Right lobe of liver (tissue), 4 donors: ENCODE measurements around the gene POLG2.
"Not testable (repeated sequence)": the region's sequence is repeated elsewhere in the genome, so short reads cannot be mapped to it uniquely, and the experiment has no call there.

ENCODE experiments used
- CTCF ChIP-seq, 4 donors: fragments of 200-600 bp in 3 of 4; fragments of 450-650 bp in 1 of 4; IDR thresholded peaks; one replicate each; pipeline versions ENCODE4 v1.5.1 to v1.8.0; 2016 to 2022; ENCODE audit warnings: antibody characterized with exemption in 4 of 4, mild to moderate bottlenecking in 2 of 4
- POLR2A ChIP-seq: fragments of 450-650 bp; IDR thresholded peaks from one replicate; pipeline ENCODE4 v1.6.1; 2017; ENCODE audit warnings: antibody characterized with exemption, mild to moderate bottlenecking
- donor health status: DM: no; HTN: no; CAD: no.
- donor health status: DM: no; HTN: no; CAD: no.
- donor health status: DM: no; HTN: yes; CAD: no.

GRCh38 chr17:64495300-64495699, 1.6 kb downstream of the POLG2 start:
- not testable (repeated sequence) for TF ChIP-seq CTCF (IDR thresholded peaks at IDR 0.05); POLR2A
